ENCODE measurements around the gene ARPC2.

The ARPC2 gene

GRCh38 chr2:218217360-218218267 is 625 bp downstream of the ARPC2 start:
- no peak for FAIRE-seq

- FAIRE-seq: no peak
Observed at GRCh38 chr2:218218268-218219185, 1.5 kb downstream of the ARPC2 start.

- no peak for FAIRE-seq
Observed at GRCh38 chr2:218219934-218220333, 2.9 kb downstream of the ARPC2 start.

GRCh38 chr2:218221000-218221399 is 4.0 kb downstream of the ARPC2 start:
- no peak for FAIRE-seq

GRCh38 chr2:218223046-218223445 is 6.1 kb downstream of the ARPC2 start:
- no peak for FAIRE-seq

GRCh38 chr2:218224186-218224585 is 7.2 kb downstream of the ARPC2 start:
- no peak for FAIRE-seq

GRCh38 chr2:218226903-218227302 is 9.9 kb downstream of the ARPC2 start:
- no peak for FAIRE-seq

GRCh38 chr2:218228366-218229090 is 11.5 kb downstream of the ARPC2 start:
- FAIRE-seq: no peak

- no peak for FAIRE-seq
Observed at GRCh38 chr2:218229239-218229638, 12.2 kb downstream of the ARPC2 start.

- FAIRE-seq: no peak
Observed at GRCh38 chr2:218229851-218230250, 12.9 kb downstream of the ARPC2 start.

- no peak for FAIRE-seq
Observed at GRCh38 chr2:218230882-218231281, 13.9 kb downstream of the ARPC2 start.

- FAIRE-seq: no peak
Observed at GRCh38 chr2:218233543-218233942, 16.6 kb downstream of the ARPC2 start.

GRCh38 chr2:218234521-218234920 is 17.5 kb downstream of the ARPC2 start:
- no peak for FAIRE-seq

GRCh38 chr2:218235017-218235416 is 18.0 kb downstream of the ARPC2 start:
- FAIRE-seq: no peak

- no peak for FAIRE-seq
Observed at GRCh38 chr2:218236829-218237228, 19.8 kb downstream of the ARPC2 start.

GRCh38 chr2:218238887-218239286 is 21.9 kb downstream of the ARPC2 start:
- no peak for FAIRE-seq

GRCh38 chr2:218244204-218244603 is 27.2 kb downstream of the ARPC2 start:
- no peak for FAIRE-seq

GRCh38 chr2:218244665-218245064 is 27.7 kb downstream of the ARPC2 start:
- FAIRE-seq: no peak

- FAIRE-seq: no peak
Observed at GRCh38 chr2:218245214-218245613, 28.2 kb downstream of the ARPC2 start.

- no peak for FAIRE-seq
Observed at GRCh38 chr2:218249691-218250090, 32.7 kb downstream of the ARPC2 start.

- FAIRE-seq: no peak
Observed at GRCh38 chr2:218252509-218253231, 35.7 kb downstream of the ARPC2 start.

GRCh38 chr2:218253232-218253625 is 36.2 kb downstream of the ARPC2 start:
- no peak for FAIRE-seq
